Stomach (tissue), 9 donors: ENCODE results near the gene ANKRD62. TPM values are rescaled to one million over a fixed set of nuclear protein-coding genes. Genes with fewer than 3 reads are reported as not detected.

Experiments used
- DNase-seq, 2 donors: peaks; one replicate each; pipeline versions ENCODE4 v3.0.0 to v3.0.0-alpha.2; 2013 to 2019
- H3K27ac ChIP-seq, 5 donors: fragments of 200-600 bp in 4 of 5; sonication (generic) in 4 of 5; one replicate each; pipeline ENCODE4 v1.5.1; 2013 to 2019; ENCODE audit warnings: mild to moderate bottlenecking in 1 of 5, moderate library complexity in 1 of 5
- H3K27me3 ChIP-seq, 3 donors: fragments of 200-600 bp; sonication (generic); one replicate each; pipeline ENCODE4 v1.5.1; 2017 to 2019; ENCODE audit warnings: mixed run types in 1 of 3
- H3K36me3 ChIP-seq, 4 donors: fragments of 200-600 bp; sonication (generic); 1 replicate in 3 of 4; 2 replicates in 1 of 4; pipeline ENCODE4 v1.5.1; 2016 to 2019
- H3K4me1 ChIP-seq, 4 donors: fragments of 200-600 bp; sonication (generic); one replicate each; pipeline ENCODE4 v1.5.1; 2016 to 2019
- H3K4me3 ChIP-seq, 4 donors: fragments of 200-600 bp; sonication (generic) in 3 of 4; one replicate each; pipeline ENCODE4 v1.5.1; 2016 to 2019; ENCODE audit warnings: mild to moderate bottlenecking in 1 of 4
- H3K9me3 ChIP-seq, 4 donors: fragments of 200-600 bp; sonication (generic); one replicate each; pipeline ENCODE4 v1.5.1; 2016 to 2019
- EP300 ChIP-seq: sonication (generic); formaldehyde crosslinking; IDR thresholded peaks from one replicate; pipeline ENCODE4 v1.6.1; 2017; ENCODE audit warnings: antibody characterized with exemption
- POLR2A ChIP-seq, 4 donors: fragments of 450-650 bp; IDR thresholded peaks; one replicate each; pipeline ENCODE4 v1.6.1; 2016; ENCODE audit warnings: antibody characterized with exemption in 4 of 4, control low read depth in 2 of 4, mild to moderate bottlenecking in 1 of 4, moderate library complexity in 1 of 4
- POLR2AphosphoS5 ChIP-seq, 3 donors: sonication (generic); formaldehyde crosslinking; IDR thresholded peaks; one replicate each; pipeline ENCODE4 v1.6.1; 2016; ENCODE audit warnings: antibody characterized with exemption in 3 of 3
- WGBS, 5 donors: extraction: QIAGEN DNeasy Blood & Tissue Kit in 3 of 5; methylation state at CpG; one replicate each; pipeline versions ENCODE4 v1.1.5 to v1.1.7; 2013 to 2018; 5-methylcytosine and 5-hydroxymethylcytosine counted together
- intact Hi-C: fragments of 100-400 bp; cut with DNase I; formaldehyde crosslinking; loops from one replicate; pipeline ENCODE4 v1.15.1; 2023; ENCODE audit warnings: low total_unique reads
- polyA plus RNA-seq, 3 donors: library from polyadenylated mRNA; stranded (reverse); fragments of 200-250 nt; gene quantifications; one replicate each; pipeline ENCODE4 v1.2.3, GENCODE V29; 2013
- total RNA-seq, 5 donors: library from RNA; depleted of rRNA; stranded (reverse); fragments of >200 nt; gene quantifications; one replicate each; pipeline versions ENCODE4 v1.1.0 to v1.2.3, GENCODE V29; 2014 to 2016
- TF ChIP-seq, protein P1 (sequence below), 7 experiments: fragments of 450-650 bp in 4 of 7; fragments of 200-600 bp in 3 of 7; sonication (generic) in 3 of 7; IDR thresholded peaks; one replicate each; pipeline ENCODE4 v1.5.1; 2016 to 2019; ENCODE audit warnings: antibody characterized with exemption in 7 of 7, control low read depth in 2 of 7, mild to moderate bottlenecking in 1 of 7
- donor health status: healthy with polysubstance abuse.
- donor health status: Bipolar disorder and iron deficiency.
- donor health status: healthy.

Gene ANKRD62
- total and polyA plus RNA-seq, 8 donors: 1.2 TPM; not detected in 7

DNA sequence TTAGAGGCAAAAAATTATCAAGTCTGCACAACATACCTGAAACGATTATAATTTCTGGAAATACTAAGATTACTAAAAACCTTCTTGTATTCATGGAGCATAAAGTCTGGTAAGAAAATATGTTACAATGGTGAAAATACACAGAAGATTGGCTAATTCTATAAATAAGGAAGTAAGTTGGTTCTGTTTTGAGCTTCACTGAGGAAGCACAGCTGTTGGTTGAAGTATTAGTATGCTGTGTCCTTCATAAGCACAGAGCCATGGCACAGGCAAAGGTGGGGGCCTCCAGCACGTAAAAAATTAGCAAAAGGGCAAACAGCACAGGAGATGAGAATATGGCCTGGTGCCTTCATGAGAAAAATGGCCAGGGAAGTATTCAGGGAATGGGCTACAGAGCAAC is 40.4 kb upstream of the ANKRD62 start:
- TF ChIP-seq POLR2AphosphoS5 (IDR thresholded peaks at IDR 0.05) (no peak), EP300 (no peak), POLR2A (IDR thresholded peaks at IDR 0.05) (no peak)
- TF ChIP-seq, protein P1, sequence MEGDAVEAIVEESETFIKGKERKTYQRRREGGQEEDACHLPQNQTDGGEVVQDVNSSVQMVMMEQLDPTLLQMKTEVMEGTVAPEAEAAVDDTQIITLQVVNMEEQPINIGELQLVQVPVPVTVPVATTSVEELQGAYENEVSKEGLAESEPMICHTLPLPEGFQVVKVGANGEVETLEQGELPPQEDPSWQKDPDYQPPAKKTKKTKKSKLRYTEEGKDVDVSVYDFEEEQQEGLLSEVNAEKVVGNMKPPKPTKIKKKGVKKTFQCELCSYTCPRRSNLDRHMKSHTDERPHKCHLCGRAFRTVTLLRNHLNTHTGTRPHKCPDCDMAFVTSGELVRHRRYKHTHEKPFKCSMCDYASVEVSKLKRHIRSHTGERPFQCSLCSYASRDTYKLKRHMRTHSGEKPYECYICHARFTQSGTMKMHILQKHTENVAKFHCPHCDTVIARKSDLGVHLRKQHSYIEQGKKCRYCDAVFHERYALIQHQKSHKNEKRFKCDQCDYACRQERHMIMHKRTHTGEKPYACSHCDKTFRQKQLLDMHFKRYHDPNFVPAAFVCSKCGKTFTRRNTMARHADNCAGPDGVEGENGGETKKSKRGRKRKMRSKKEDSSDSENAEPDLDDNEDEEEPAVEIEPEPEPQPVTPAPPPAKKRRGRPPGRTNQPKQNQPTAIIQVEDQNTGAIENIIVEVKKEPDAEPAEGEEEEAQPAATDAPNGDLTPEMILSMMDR (IDR thresholded peaks at IDR 0.05): no peak
- DNase-seq: no peak
- intact Hi-C loops: no loop called here

DNA sequence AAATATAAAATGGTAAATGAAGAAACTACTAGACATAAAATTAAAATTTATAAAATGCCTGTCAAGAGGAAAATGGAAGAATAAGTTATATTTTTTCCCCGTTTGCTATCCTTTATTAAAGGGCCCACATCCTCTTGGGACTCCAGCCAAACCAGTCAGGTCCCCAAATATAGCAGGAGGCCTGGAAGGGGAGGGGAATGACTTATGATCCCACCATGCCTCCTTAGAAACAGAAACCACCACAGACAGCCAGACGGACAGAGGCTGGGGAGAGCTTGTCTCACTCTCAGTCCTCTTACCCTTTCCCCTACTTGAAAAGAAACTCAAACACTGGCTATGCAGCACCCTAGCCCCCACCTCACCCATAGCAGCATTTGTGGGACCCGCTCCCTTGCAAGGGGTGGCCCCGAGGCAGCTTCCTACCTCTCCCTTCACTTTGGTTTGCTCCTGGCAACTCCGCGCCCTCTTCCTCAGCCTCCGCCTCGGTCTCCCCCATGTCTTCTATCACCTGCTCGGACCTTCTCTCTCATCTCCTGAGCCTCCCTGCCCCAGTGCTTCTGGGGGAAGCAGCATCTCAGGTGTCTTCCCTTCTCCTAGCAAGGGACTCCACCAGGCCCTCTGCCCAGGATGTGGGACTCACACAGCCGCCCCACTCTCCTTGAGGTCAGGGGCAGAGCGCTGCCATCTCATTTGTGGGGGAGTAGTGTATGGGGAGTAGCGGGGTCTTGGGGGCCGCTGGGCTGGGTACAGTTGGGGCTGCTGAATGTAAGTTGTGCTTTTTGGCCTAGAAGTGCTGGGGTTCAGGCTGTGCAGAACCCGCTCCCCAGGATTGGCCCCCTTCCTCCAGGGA is 37.4 kb upstream of the ANKRD62 start:
- no peak for DNase-seq
- no peak overlapping the region for H3K4me3 ChIP-seq
- intact Hi-C loops: no loop called here
- H3K36me3 ChIP-seq: no peaks in the 10 kb centered on the region
- H3K27me3 ChIP-seq: no peaks in the 10 kb centered on the region
- TF ChIP-seq EP300 (no peak), POLR2A (IDR thresholded peaks at IDR 0.05) (no peak), POLR2AphosphoS5 (IDR thresholded peaks at IDR 0.05) (no peak)
- TF ChIP-seq, protein P1 (IDR thresholded peaks at IDR 0.05): no peak
- WGBS, 5 donors: 67 to 80% (median 70%) methylated on average over 12 to 14 of the region's 14 CpGs
- no peaks in the 10 kb centered on the region for H3K9me3 ChIP-seq
- no peak overlapping the region for H3K27ac ChIP-seq
- H3K4me1 ChIP-seq: no peaks in the 10 kb centered on the region

More for the DNA sequence above, 40.4 kb upstream of the ANKRD62 start:
- 35 to 51% (median 48%) methylated on average over 2 of the region's 2 CpGs for WGBS, 5 donors
- H3K4me1 ChIP-seq: no peaks in the 10 kb centered on the region
- no peak overlapping the region for H3K4me3 ChIP-seq
- no peaks in the 10 kb centered on the region for H3K9me3 ChIP-seq
- H3K27ac ChIP-seq: no peak overlapping the region
- H3K27me3 ChIP-seq: no peaks in the 10 kb centered on the region
- H3K36me3 ChIP-seq: no peaks in the 10 kb centered on the region

DNA sequence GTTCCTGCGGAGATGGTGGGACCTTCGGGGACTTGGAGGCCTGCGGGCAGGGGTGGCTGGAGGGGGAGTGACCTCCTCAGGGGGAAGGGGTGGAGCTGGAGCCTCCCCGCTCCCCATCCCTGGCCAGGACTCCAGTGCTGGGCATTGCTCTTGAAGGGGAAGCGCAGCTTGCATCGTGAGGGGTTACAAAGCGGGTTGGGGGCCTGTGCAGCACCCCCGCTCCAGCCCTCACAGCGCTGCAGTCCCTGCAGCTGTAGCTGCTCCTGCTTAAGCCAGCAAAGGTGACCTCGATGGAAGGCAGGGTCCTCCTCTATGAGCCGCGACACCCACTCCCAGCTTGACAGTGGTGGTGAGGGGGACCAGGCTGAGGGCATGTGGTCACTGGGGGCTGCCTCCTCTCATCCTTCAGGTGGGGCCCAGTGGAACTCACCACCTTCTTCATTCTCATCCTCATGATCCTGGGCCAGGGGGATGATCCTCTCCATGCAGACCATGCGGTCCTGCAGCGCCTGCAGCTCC is 36.7 kb upstream of the ANKRD62 start:
- intact Hi-C loops: no loop called here
- H3K4me1 ChIP-seq: no peaks in the 10 kb centered on the region
- H3K9me3 ChIP-seq: no peaks in the 10 kb centered on the region
- no peak overlapping the region for H3K27ac ChIP-seq
- no peak overlapping the region for H3K4me3 ChIP-seq
- 79 to 93% (median 80%) methylated on average over 9 to 14 of the region's 14 CpGs for WGBS, 5 donors
- H3K27me3 ChIP-seq: no peaks in the 10 kb centered on the region
- TF ChIP-seq POLR2AphosphoS5 (IDR thresholded peaks at IDR 0.05) (no peak), POLR2A (IDR thresholded peaks at IDR 0.05) (no peak), EP300 (no peak)
- TF ChIP-seq, protein P1 (IDR thresholded peaks at IDR 0.05): no peak
- H3K36me3 ChIP-seq: no peaks in the 10 kb centered on the region
- no peak for DNase-seq

DNA sequence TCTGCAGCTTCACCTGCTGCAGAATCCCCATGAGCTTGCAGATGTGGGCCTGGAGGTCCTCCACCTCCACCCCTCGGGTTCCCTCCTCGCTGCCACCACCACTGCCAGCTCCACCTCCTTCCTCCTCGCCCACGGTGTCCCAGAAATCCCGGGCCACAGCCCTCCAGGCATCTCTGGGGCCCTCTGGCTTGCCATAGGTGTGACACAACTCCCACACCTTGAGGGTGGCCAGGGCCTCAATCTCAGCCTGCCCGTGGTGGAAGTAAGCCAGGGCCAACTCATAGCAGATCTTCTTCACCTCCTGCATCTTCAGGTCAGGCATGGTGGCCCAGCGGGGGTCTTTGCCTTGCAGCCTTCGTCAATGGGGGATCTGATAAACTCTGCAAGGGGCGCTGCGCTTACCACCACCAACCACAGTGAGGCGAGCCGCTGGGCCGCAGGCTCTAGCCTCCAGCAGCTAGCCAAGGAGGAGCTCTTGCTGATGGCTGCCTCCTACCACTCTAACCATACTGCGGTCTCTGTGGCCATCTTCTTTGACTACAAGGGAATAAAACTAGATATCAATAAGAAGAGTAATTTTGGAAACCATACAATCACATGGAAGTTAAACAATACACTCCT is 36.1 kb upstream of the ANKRD62 start:
- no peaks in the 10 kb centered on the region for H3K9me3 ChIP-seq
- no peak overlapping the region for H3K4me3 ChIP-seq
- H3K27ac ChIP-seq: no peak overlapping the region
- no peaks in the 10 kb centered on the region for H3K27me3 ChIP-seq
- H3K4me1 ChIP-seq: no peaks in the 10 kb centered on the region
- TF ChIP-seq POLR2AphosphoS5 (IDR thresholded peaks at IDR 0.05) (no peak), EP300 (no peak), POLR2A (IDR thresholded peaks at IDR 0.05) (no peak)
- TF ChIP-seq, protein P1 (IDR thresholded peaks at IDR 0.05): no peak
- 63 to 89% (median 75%) methylated on average over 11 to 14 of the region's 14 CpGs for WGBS, 5 donors
- intact Hi-C loops: no loop called here
- no peaks in the 10 kb centered on the region for H3K36me3 ChIP-seq
- DNase-seq: no peak
